Measurements from ENCODE around the gene PILRA. TPM values are rescaled to one million over a fixed set of nuclear protein-coding genes. Genes with fewer than 3 reads are reported as not detected.

The PILRA gene
- total and polyA plus RNA-seq, 2 of the 13 experiments (the other 11 are each of a cell fraction or from before 2014, with no cell fraction given), result 0.13 to 1.3 TPM

DNA sequence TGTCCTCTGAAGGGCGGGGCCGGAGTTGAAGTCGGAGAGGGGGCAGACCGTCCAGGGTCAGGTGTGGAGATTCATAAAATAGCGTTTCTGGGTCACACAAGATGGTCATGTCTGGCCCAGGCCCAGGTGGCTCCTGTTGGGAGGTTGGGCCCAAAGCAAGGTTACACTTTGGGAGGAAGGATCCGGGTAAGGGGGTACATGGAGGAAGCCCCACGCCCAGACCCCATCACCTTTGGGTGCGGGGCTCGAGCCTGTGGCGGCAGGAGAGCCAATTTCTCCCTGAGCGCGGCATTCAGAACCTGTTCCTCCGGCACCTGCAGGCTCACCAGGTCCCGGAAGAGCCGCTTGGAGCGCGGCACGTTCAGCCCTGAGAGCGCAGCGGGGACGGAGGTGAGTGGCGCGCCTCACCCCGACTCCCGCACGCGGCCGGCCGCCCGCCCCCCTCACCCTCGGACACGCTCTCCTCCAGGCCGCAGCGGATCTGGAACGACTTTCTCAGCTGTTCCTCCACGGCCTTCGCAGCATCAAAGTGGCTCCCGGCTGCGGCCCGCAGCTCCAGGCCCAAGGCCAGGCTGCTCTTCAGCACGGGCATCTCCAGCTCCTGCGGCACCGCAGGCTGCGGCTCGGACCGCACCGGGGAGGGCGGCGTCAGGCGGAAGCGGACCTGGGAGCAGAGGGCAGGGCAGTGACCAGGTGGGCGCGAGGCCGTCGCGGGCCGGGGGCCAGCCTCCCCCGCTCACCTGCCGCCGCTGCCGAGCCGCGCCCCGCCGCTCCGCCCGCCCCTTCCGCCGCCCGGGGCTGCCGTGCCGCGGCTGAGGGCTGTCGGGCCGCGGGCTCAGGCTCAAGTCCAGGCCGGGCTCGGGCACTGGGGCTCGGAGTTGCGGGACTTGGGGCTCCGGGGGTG lies 62.4 kb downstream of the PILRA start (continued):
- TF ChIP-seq, protein P1, sequence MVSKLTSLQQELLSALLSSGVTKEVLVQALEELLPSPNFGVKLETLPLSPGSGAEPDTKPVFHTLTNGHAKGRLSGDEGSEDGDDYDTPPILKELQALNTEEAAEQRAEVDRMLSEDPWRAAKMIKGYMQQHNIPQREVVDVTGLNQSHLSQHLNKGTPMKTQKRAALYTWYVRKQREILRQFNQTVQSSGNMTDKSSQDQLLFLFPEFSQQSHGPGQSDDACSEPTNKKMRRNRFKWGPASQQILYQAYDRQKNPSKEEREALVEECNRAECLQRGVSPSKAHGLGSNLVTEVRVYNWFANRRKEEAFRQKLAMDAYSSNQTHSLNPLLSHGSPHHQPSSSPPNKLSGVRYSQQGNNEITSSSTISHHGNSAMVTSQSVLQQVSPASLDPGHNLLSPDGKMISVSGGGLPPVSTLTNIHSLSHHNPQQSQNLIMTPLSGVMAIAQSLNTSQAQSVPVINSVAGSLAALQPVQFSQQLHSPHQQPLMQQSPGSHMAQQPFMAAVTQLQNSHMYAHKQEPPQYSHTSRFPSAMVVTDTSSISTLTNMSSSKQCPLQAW (CRISPR knock-in tag; IDR thresholded peaks at IDR 0.05), result peak; percentile 46; the same call in 1 of the 2 replicates
- TF ChIP-seq, protein P2, sequence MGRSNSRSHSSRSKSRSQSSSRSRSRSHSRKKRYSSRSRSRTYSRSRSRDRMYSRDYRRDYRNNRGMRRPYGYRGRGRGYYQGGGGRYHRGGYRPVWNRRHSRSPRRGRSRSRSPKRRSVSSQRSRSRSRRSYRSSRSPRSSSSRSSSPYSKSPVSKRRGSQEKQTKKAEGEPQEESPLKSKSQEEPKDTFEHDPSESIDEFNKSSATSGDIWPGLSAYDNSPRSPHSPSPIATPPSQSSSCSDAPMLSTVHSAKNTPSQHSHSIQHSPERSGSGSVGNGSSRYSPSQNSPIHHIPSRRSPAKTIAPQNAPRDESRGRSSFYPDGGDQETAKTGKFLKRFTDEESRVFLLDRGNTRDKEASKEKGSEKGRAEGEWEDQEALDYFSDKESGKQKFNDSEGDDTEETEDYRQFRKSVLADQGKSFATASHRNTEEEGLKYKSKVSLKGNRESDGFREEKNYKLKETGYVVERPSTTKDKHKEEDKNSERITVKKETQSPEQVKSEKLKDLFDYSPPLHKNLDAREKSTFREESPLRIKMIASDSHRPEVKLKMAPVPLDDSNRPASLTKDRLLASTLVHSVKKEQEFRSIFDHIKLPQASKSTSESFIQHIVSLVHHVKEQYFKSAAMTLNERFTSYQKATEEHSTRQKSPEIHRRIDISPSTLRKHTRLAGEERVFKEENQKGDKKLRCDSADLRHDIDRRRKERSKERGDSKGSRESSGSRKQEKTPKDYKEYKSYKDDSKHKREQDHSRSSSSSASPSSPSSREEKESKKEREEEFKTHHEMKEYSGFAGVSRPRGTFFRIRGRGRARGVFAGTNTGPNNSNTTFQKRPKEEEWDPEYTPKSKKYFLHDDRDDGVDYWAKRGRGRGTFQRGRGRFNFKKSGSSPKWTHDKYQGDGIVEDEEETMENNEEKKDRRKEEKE (IDR thresholded peaks at IDR 0.05), result no peak
- TF ChIP-seq FIP1L1 (IDR thresholded peaks at IDR 0.05; ENCODE audit: borderline replicate concordance, insufficient read depth, low read depth, low read length), result no peak
- TF ChIP-seq, protein P3, sequence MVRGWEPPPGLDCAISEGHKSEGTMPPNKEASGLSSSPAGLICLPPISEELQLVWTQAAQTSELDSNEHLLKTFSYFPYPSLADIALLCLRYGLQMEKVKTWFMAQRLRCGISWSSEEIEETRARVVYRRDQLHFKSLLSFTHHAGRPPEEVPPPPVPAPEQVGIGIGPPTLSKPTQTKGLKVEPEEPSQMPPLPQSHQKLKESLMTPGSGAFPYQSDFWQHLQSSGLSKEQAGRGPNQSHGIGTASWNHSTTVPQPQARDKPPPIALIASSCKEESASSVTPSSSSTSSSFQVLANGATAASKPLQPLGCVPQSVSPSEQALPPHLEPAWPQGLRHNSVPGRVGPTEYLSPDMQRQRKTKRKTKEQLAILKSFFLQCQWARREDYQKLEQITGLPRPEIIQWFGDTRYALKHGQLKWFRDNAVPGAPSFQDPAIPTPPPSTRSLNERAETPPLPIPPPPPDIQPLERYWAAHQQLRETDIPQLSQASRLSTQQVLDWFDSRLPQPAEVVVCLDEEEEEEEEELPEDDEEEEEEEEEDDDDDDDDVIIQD (CRISPR knock-in tag; IDR thresholded peaks at IDR 0.05; ENCODE audit: low read depth), result no peak
- TF ChIP-seq PTBP1 (IDR thresholded peaks at IDR 0.05; ENCODE audit: low read depth, low read length, poor library complexity, severe bottlenecking), result no peak
- TF ChIP-seq, protein P4, sequence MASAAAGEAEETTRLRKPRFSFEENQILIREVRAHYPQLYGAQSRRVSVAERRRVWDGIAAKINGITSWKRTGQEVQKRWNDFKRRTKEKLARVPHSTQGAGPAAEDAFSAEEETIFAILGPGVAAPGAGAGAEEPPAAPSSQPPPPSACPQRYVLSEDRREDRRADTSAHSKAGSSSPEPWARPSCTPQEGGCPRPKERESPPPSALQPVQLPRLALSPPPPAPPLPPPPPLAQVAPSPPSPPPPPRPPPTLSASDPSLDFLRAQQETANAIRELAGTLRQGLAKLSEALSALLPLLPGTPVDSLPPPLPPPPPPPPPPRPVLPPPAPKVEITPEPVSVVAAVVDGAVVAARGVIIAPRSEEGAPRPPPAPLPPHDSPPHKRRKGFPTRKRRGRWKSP (CRISPR knock-in tag; IDR thresholded peaks at IDR 0.05), result no peak
- no peak for TF ChIP-seq KDM3A (CRISPR knock-in tag; IDR thresholded peaks at IDR 0.05; ENCODE audit: low read depth)
- TF ChIP-seq ZNF567 (CRISPR knock-in tag; IDR thresholded peaks at IDR 0.05; ENCODE audit: borderline replicate concordance), result no peak
- TF ChIP-seq YEATS4 (CRISPR knock-in tag; IDR thresholded peaks at IDR 0.05; ENCODE audit: borderline replicate concordance), result peak; percentile 44; the same call in 1 of the 2 replicates
- TF ChIP-seq RFX1 (IDR thresholded peaks at IDR 0.05), result no peak
- no peak for TF ChIP-seq BATF2 (CRISPR knock-in tag; IDR thresholded peaks at IDR 0.05)
- no peak for TF ChIP-seq THRA (CRISPR knock-in tag; IDR thresholded peaks at IDR 0.05; ENCODE audit: borderline replicate concordance)
- TF ChIP-seq POLR2AphosphoS2 (IDR thresholded peaks at IDR 0.05; ENCODE audit: low read depth, low read length), result no peak
- no peak for TF ChIP-seq ZNF672 (CRISPR knock-in tag; IDR thresholded peaks at IDR 0.05)
- peak; percentile 73 for TF ChIP-seq REPIN1 (CRISPR knock-in tag; IDR thresholded peaks at IDR 0.05; ENCODE audit: borderline replicate concordance, low read depth)
- 0 out of 2 replicates have a peak, but pooled peaks have one; percentile 30 for TF ChIP-seq ZNF232 (CRISPR knock-in tag; IDR thresholded peaks at IDR 0.05; ENCODE audit: borderline replicate concordance)
- TF ChIP-seq ZNF160 (CRISPR knock-in tag; IDR thresholded peaks at IDR 0.05), result peak; percentile 68
- no peak for TF ChIP-seq ZNF605 (CRISPR knock-in tag; IDR thresholded peaks at IDR 0.05)

Data from HepG2 (cell line).